ENCODE results near the gene TTF1.

Gene TTF1

DNA sequence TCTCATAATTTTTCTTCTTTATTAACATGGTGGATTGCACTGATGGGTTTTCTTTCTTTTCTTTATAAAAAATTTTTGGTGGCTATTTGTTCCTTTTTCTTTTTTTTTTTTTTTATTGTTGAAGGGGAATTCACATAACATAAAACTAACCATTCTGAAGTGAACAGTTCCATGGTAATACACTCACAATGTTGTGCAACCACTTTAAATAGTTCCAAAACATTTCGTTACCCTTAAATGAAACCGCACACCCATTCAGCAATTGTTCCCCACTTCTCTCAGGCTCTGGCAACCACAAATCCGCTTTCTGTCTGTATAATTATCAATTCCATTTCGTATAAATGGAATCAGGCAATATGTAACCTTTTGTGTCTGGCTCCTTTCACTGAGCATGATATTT lies 40.2 kb downstream of the TTF1 start:
- no peak for DNase-seq (ENCODE audit: low read depth)

DNA sequence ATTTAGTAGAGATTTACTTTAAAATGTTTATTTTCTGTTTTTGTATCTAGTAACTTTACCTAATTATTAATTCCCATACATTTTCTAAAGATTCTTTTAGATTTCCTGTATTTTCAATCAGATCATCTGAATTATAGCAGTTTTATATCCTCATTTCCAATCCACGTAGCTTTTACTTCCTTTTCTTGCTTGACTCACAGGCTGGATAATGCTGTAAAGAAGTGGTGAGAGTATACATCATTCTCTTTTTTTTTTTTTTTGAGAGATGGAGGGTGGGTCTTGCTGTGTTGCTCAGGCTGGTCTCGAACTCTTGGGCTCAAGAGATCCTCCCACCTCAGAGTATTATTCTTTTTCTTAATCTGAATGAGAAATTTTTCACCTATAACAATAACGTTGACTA lies 40.7 kb downstream of the TTF1 start:
- DNase-seq (ENCODE audit: low read depth) = no peak

DNA sequence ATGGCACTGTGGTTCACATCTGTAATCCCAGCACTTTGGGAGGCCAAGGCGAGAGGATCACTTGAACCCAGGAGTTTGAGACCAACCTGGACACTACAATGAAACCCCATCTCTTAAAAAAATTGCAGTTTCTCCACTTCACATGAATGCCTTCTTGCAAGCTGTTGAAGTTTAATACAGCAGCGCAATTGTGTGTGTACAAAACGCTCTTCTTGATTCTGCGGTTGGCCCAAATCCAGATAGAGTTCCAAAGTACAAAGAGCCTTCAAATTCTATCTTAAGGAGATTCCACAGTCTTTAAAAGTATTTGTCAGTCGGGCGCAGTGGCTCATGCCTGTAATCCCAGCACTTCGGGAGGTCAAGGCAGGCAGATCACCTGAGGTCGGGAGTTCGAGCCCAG lies 42.6 kb downstream of the TTF1 start:
- no peak for DNase-seq (ENCODE audit: low read depth)

DNA sequence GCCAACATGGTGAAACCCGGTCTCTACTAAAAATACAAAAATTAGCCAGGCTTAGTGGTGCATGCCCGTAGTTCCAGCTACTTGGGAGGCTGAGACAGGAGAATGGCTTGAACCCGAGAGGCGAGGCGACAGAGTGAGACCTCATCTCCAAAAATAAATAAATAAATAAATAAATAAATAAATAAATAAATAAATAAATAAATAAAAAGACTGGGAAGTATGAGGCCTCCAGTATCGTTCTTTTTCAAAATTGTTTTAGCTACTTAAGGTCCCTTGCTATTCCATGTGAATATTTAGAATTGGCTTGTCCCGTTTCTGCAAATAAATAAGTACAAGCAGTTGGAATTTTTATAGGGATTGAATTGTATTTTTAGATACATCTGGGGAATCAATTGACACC lies 48.9 kb downstream of the TTF1 start:
- no peak for DNase-seq (ENCODE audit: low read depth)

DNA sequence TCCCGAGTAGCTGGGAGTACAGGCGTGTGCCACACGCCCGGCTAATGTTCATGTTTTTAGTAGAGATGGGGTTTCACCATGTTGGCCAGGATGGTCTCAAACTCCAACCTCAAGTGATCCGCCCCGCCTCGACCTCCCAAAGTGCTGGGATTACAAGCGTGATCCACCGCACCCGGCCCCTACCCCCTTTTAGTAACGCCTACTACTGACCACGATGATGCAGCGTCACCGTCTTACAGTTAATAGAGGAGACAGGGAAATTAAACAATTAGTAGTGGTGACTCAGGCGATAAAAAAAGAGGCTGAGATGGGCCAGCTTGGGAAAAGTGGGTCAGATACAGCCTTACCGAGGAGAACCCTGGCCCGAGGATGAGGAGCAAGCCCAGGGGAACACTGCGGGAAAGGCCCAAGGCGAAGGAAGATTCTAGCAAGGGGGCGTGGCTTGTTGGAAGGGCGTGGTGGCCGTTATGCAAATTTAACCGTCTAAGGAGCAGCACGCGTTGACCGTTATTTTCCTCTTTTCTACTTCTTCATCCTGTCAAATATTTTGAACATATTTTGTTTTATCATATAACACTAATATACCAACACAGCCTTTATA lies 50.2 kb downstream of the TTF1 start:
- DNase-seq (ENCODE audit: low read depth) = no peak

DNA sequence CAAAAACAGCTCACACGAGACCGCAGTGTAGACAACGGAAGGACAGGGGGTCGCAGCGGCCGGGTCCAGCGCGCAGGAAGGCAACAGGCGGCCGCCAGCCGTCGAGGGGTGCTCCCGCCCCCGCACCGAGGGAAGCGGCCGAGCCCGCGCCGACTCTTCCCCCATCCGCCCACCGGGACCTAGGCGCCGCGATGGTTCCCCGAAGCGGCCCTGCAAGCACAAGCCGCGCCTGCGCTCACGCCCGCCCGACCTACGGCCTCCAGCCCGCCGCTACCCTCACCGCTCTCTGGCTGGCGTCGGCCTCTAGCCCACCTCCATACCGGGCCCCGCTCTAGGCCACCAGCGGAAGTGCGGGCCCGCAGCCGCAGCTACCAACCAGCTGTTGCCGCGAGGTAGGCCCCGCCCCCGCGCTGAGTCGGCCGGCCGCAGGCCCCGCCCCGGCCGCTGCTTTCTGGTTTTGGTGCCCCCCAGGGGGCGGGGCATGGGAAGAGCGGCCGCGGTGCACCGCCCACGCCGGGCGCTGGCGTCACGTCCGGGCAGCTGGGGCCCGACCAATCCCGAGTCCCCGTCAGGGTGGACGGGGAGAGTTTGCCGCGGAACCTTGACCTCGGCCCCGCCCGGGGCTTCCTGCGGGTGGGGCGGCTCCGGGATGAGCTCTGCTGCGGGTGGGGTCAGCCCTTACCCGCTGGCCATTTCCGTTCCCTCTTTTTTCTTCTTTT lies 51.8 kb downstream of the TTF1 start, which contains the start of gene SETX:
TSS of gene SETX (minus strand) at position 350 of the 719 bp plus-strand sequence. CDS start 5,558 bp downstream, outside the sequence.
- peak; percentile 97 for DNase-seq (ENCODE audit: low read depth)

DNA sequence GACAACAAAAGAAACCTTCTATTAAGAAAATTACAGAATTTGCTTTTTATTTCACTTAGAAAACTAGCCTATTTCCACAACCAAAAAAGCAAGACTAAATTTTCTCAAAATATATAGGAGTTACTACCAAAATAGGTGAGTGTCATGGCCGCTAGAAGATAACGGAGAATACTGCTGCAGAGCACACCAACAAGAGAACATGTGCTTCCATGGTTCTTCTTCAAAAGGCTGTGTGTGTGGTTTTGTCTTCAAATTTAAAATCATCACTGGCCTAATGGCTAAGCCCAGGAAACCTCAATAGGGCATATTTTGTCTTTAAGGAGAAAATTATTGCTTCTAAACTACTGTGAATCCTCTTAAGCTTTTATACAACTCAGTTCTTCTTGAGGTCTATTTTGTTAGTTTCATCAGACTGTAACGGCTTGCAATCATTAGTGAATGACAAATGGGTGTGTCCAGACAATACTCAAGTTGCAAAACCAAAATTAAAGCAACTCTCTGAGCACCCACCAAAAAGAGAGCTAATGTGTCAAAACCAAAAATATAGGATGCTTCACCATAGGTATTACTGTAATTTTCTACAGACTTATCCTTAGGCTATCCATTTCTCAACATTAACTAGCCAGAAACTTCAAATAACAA lies 55.1 kb downstream of the TTF1 start:
- no peak for DNase-seq (ENCODE audit: low read depth)

DNA sequence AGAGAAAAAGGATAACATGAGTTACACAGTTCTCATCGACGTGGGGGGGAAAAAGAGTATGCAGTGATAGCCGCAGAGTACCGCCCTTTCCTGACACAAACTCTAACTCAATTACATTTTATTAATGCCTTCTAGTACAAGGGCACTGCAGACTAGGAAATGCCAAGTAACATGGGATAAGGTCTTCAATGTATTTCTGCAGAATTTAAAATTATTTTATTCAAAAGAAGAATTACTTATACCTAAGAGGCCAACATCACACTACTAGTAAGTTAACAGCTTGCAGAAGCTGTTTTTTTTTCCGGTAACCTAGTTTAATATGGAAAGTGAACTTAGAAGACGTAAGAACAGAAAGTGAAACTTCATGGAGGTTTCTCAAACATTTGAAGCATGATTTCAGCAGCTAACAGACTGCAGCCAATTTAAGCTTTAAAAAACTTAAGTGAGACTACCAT lies 55.8 kb downstream of the TTF1 start:
- DNase-seq (ENCODE audit: low read depth) = no peak

DNA sequence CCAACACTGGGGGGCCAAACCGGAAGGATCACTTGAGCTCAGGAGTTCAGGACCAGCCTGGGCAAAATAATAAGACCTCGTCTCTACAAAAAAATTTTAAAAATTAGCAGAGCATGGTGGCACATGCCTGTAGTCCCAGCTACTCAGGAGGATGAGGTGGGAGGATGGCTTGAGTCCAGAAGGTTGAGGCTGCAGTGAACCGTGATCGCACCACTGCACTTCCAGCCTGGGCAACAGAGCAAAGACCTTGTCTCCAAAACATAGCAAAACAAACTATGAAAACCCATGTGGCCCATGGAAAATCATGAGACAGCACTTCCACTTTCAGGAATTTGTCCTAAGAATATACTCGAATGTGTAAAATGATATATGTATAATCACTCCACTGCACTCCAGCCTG lies 58.0 kb downstream of the TTF1 start:
- DNase-seq (ENCODE audit: low read depth) = no peak

DNA sequence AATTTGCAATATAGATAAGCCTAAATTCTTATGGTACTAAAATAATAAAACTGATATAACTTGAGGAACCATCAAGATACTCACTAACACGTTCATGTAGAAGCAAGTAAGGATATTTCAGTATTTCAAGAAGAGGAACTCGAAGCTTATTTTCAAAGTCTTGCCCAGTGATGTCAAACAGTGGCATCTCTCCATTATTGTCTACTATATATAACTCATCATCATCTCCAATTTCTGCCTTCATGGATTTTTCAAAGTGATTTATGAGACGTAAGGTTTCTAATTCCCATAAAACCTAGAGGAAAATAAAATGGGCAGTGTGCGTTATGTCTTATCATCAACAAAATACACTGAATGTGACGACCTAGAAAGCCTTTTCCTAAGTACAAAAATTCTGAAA lies 60.5 kb downstream of the TTF1 start:
- DNase-seq (ENCODE audit: low read depth) = no peak

DNA sequence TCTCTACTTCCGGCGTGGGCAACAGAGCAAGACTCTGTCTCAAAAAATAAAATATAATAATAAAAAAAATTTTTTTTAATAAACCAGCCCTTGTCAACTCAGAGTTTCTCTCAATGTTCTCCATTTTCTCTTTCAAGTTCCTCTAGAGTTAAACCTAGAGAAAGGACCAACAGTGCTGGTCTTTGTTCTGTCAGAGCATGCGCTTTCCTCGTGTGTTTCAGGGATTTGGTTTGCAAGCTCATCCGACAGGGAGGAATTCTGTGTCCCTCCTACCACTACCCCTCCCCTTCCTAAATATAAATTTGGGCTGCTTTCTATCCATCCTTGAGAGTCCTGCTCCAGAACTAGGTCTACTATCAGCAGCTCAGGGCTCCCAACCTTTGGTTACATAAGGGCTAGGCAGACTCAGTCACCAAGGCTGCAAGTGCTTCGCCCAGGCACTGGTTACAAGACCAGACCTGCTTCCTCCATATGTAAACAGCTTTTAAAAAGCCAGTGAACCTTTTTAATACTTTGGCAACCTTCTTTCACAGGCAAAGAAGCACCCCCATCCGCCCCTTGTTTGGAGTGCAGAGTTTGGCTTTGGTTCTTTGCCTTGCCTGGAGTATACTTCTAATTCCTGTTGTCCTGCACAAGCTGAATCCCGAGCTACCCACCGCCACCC lies 65.3 kb downstream of the TTF1 start:
- no peak for DNase-seq (ENCODE audit: low read depth)

DNA sequence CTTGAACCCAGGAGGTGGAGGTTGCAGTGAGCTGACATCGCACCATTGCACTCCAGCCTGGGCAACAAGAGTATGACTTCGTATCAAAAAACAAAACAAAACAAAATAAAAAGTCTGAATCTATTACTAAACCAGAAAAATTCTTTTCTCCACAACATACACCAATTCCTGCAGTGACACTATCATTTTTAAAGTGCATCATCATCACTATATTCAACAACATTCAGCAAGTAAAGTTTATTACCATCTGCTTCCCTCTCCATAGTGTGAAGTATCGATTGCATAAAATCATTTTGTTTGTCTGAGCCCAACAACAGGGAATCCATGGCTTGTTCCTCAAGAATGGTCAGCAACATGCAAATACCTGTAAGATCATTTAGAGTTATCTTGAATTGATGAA lies 72.3 kb downstream of the TTF1 start:
- no peak for DNase-seq (ENCODE audit: low read depth)

DNA sequence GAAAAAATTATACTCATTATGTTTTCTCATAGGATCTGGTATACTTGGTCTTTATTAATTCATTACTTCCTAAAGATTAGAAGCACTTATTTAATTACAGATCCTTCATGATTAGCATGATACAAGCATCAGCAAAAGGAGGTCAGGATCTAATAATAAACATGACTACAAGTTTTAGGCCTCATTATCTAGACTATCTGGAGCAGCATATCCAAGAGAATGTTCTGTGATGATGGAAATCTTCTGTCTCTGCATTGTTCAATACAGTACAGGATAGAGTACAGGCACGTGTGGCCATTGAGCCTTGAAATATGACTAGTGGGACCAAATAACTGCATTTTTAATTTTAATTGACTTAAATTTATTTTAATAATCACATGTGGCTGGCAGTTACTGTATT lies 73.1 kb downstream of the TTF1 start:
- no peak for DNase-seq (ENCODE audit: low read depth)

DNA sequence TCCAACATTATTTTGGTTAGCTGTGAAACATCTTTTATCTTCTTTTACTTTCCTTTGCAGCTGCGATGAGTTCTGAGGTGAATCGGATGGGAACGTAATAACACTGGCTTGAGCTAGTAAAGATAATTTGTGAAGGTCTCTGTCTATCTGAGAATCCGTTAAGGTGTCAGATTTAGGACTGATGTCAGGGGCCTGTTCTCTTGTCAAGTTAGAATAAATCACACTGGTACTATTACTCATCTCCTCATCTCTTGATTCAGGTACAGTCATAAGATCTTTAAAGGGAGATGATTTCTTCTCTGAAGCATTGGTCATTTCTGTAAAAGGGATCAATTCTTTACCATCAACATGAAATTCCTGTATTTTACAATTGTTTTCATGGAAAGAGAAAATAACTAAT lies 78.1 kb downstream of the TTF1 start:
- no peak for DNase-seq (ENCODE audit: low read depth)

DNA sequence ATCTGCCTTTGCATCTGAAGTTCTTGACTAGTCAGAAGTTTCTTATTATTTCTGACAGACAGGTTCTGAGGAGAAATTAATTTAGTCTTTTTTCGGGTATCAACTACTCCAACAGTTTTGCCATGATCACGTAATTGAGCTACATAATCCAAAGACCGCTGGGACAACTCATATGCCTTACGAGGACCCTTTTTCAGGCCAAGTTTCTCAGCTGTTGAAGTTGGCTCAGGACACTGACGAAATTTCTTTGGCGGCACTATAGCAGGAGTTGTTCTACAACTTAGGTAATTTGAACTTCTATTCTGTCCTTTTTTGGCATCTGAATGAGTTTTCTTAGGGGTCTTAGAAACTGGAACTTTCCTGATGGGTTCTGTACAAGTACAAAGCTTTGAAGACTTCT lies 79.1 kb downstream of the TTF1 start:
- DNase-seq (ENCODE audit: low read depth) = no peak
